ENCODE measurements around the gene ACVR2A.

The ACVR2A gene

DNA sequence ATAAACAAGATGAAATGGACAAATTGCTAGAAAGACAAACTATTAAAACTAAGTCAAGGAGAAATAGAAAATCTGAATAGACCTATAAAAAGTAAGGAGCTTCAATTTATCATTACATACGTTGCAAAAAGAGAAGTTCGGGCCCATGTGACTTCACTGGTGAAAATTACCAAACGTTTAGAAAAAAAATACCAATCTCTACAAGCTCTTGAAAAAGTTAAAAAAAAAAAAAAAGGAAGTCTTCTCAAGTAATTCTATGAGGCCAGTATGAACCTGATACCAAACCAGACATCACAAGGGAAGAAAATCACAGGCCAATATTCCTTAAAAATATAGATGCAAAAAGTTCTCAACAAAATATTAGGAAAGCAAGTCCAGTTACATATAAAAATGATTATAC, 20.2 kb upstream of the ACVR2A start:
- TF ChIP-seq, protein P1, sequence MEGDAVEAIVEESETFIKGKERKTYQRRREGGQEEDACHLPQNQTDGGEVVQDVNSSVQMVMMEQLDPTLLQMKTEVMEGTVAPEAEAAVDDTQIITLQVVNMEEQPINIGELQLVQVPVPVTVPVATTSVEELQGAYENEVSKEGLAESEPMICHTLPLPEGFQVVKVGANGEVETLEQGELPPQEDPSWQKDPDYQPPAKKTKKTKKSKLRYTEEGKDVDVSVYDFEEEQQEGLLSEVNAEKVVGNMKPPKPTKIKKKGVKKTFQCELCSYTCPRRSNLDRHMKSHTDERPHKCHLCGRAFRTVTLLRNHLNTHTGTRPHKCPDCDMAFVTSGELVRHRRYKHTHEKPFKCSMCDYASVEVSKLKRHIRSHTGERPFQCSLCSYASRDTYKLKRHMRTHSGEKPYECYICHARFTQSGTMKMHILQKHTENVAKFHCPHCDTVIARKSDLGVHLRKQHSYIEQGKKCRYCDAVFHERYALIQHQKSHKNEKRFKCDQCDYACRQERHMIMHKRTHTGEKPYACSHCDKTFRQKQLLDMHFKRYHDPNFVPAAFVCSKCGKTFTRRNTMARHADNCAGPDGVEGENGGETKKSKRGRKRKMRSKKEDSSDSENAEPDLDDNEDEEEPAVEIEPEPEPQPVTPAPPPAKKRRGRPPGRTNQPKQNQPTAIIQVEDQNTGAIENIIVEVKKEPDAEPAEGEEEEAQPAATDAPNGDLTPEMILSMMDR (IDR thresholded peaks at IDR 0.05; ENCODE audit: control insufficient read depth, extremely low read depth, insufficient read depth): no peak
- no peak for DNase-seq (ENCODE audit: low read depth)
- no peak overlapping the region for H3K4me3 ChIP-seq (ENCODE audit: low read depth, low read length)

DNA sequence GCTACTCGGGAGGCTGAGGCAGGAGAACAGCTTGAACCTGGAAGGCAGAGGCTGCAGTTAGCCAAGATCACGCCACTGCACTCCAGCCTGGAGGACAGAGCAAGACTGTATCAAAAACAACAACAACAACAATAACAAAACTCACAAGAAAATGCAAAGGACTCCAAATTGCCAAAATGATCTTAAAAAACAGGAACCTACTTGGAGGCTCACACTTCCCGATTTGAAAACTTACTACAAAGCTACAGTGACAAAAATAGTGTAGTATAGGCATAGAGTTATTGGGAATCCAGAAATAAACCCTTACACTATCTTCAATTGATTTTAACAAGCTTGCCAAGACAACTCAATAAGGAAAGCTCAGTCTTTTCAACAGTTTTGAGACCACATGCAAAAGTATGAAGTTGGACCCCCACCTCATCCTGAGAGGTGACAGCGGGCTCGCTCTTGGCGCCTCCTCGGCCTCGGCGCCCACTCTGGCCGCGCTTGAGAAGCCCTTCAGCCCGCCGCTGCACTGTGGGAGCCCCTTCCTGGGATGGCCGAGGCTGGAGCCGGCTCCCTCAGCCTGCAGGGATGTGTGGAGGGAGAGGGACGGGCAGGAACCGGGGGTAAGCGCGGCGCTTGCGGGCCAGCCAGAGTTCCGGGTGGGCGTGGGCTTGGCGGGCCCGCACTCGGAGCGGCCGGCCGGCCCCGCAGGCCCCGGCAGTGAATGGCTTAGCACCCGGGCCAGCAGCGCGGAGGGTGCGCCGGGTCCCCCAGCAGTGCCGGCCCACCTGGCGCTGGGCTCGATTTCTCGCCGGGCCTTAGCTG, 18.3 kb upstream of the ACVR2A start:
- TF ChIP-seq, protein P1 (IDR thresholded peaks at IDR 0.05; ENCODE audit: control insufficient read depth, extremely low read depth, insufficient read depth): no peak
- H3K4me3 ChIP-seq (ENCODE audit: low read depth, low read length): no peak overlapping the region
- no peak for DNase-seq (ENCODE audit: low read depth)

DNA sequence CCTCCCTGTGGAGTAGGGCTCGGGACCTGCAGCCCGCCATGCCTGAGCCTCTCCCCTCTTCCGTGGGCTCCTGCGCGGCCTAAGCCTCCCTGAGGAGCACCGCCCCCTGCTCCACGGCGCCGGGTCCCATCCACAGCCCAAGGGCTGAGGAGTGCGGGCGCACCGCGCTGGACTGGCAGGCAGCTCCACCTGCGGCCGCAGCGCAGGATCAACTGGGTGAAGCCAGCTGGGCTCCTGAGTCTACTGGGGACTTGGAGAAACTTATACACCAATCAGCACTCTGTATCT, 17.8 kb upstream of the ACVR2A start:
- TF ChIP-seq, protein P1 (IDR thresholded peaks at IDR 0.05; ENCODE audit: control insufficient read depth, extremely low read depth, insufficient read depth): no peak
- no peak overlapping the region for H3K4me3 ChIP-seq (ENCODE audit: low read depth, low read length)
- DNase-seq (ENCODE audit: low read depth): no peak

DNA sequence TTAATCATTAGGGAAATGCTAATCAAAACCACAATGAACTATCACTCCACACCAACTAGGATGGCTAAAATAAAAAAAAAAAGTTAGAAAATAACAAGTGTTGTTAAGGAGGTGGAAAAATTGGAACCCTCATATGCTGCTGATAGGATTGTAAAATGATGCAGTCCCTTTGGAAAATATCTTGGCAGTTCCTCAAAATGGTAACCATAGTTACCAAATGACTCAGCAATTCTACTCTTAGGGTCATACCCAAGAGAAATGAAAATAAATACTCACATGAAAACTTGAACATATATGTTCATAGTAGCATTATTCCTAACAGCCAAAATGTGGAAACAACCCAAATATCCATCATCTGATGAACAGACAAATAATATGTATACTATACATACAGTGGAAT, 15.7 kb upstream of the ACVR2A start:
- DNase-seq (ENCODE audit: low read depth): no peak

DNA sequence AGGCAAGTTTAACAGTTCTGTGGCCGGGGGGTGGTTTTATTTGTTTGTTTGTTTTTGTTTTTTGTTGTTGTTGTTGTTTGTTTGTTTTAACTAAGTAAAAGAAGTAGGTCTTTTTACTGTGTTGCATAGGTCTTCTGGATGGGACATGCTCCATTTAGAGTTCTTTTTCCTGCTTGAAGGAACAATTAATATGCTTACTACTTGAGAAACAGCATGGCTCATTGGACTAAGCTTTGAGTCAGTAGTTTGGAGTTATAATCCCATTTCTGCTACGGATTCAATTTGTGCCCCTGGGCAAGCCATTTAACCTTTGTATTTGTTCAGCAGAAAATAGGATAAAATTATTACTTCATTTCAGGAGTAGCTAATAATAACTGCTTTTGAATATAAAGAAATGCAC, 8.7 kb upstream of the ACVR2A start:
- no peak overlapping the region for H3K4me3 ChIP-seq (ENCODE audit: low read depth, low read length)
- DNase-seq (ENCODE audit: low read depth): no peak
- TF ChIP-seq, protein P1 (IDR thresholded peaks at IDR 0.05; ENCODE audit: control insufficient read depth, extremely low read depth, insufficient read depth): no peak

More for the DNA sequence above, 15.7 kb upstream of the ACVR2A start:
- TF ChIP-seq, protein P1 (IDR thresholded peaks at IDR 0.05; ENCODE audit: control insufficient read depth, extremely low read depth, insufficient read depth): no peak
- H3K4me3 ChIP-seq (ENCODE audit: low read depth, low read length): no peak overlapping the region

DNA sequence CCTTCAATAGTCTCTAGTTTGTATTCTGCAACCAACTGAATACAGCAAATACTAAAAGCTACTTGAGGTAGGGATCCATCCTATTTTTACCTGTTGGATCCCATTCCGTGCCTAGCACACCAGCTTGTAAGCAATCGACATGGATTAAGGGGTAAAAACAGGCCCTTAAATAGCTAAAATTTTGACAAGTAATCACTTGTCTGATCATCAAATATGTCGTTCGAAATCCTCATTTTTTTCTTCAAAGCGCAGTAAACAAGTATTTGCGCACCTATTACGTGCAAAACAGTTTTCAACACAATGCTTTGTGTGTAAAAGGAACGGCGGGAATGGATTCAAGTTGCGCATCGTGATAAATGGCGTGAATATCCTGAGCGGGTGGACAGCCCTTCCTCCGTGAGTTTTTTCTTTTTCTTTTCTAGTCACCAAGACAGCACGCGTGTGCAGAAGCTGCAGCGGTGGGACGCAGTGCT, 1.4 kb upstream of the ACVR2A start:
- peak overlapping the region; percentile 77 for H3K4me3 ChIP-seq (ENCODE audit: low read depth, low read length)
- TF ChIP-seq, protein P1 (IDR thresholded peaks at IDR 0.05; ENCODE audit: control insufficient read depth, extremely low read depth, insufficient read depth): no peak
- DNase-seq (ENCODE audit: low read depth): no peak
